NCI-H146 treated with DMSO at 0.1 percent for 48 hours (cell line): Measurements from ENCODE around the gene CCDC6.
"Not testable (repeated sequence)": the region's sequence is repeated elsewhere in the genome, so short reads cannot be mapped to it uniquely, and the experiment has no call there.

Experiments used
- DNase-seq: peaks from one replicate; lab custom pipeline; 2025; ENCODE audit not compliant: unreplicated experiment; lab: John Stamatoyannopoulos, UW

CCDC6 gene

GRCh38 chr10:59814878-59815277 is 91.5 kb downstream of the CCDC6 start:
- DNase-seq, result no peak

- no peak for DNase-seq
These were observed 93.7 kb downstream of the CCDC6 start for GRCh38 chr10:59812519-59813122.

- no peak for DNase-seq
These were observed 96.7 kb downstream of the CCDC6 start for GRCh38 chr10:59809644-59809974.

DNA sequence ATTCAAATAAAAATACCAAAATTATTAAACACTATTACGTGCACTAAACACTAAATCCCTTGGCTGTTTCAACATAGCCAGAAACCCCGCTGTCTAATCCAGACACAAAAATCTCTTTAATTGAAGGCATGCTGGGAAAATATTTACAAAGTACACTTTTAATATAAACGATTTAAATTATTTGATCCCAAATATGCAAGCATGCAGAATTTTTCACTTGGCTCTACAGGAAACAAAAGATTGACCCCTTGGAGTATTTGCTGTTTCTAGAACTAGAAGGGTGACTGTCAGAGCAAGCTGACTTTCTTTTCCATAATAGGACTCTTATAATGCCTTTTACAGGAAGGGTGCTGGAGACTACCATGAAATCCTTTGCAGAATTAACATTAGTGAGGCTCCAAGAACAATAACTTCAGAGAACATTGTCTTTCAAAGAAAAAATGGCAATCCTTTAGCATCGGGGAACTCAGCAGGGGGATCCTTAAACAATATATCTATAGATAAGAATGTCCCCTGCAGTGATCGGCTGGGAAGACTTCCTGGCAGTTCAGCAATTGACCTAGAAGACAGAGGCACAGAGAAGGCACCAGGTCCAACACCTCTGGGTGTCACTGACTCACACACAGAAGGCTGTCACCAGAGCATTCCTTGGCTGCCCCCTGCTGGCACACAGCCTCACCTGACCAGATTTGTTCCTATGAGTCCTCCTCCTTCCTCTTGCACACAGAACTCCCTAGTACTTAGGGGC is 97.3 kb downstream of the CCDC6 start:
- DNase-seq, result peak; percentile 43

- DNase-seq, result no peak
These were observed 98.4 kb downstream of the CCDC6 start for GRCh38 chr10:59807629-59808620.

DNA sequence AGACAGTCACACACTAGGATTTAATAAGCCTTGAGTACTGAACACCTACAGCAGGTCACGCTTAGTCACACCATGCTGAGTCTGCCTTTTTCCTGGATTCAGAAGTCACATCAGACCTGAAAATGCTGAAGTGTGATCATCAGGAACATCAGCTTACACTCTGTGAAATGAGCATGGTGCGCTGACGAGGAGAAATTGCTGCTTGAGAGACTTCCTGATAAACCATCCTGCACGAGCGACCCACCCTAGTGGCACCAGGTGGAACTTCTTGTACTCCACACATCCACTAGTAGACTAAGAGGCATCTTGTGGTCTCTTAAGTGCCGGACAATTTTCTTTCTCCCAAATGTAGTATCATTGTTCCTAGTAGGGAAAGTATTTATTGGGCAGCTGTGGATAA is 101.3 kb downstream of the CCDC6 start:
- no peak for DNase-seq

DNA sequence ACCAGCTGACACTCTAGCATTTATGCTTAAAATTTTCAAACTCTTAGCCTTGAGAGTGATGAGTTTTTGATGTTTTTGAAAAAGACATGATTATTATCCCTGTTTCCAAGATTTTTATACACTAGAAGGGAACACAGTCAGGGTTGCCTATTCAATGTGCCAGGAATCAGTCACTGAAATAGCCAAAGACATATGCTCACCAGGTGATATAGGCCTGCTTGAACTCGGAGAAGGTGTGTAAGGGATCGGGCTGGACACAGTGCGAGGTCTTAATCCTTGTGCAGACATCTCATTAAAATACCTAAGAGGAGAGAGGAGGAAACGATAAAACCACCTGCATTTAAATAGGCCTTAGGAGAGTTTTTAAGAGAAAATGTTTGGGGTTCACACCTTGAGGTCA is 102.1 kb downstream of the CCDC6 start:
- no peak for DNase-seq

DNA sequence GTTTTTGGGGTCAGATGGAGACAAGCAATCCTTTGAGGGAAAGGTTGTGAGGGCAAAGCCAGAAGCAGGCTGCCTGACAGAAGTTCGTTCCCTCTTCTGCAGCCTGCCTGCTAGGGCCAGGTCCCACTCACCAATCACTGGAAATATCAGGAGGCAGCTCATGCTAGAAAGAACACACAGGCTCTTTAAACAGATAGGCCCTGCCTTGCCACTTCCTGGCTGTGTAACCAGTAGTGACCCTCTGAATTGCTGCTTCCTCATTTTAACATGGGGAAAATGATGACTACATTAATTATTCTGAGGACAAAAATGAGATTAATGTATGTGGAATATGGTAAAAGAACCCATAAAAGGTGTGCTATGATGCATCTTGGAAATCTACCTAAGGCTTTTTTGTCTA is 102.6 kb downstream of the CCDC6 start:
- no peak for DNase-seq

DNA sequence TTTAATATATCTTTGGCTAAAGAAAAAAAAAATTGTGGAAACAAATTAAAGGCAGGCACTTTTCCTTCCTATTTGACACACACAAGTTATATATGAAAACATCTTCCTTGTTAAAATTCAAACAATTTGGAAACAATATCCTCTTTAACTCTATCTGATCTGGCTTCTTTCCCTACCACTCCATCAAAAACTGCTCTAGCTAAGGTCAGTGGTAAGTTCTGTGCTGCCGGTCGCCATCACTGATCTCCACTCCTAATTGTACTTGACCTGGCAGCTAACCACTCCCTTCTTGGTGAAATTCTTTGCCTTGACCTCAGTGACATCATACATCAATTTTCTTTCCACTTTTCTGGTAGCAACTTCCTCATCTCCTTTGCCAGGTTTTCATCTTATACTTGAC is 105.2 kb downstream of the CCDC6 start:
- no peak for DNase-seq

- DNase-seq, result no peak
These were observed 106.9 kb downstream of the CCDC6 start for GRCh38 chr10:59799421-59799820.

GRCh38 chr10:59793919-59794318 is 112.4 kb downstream of the CCDC6 start:
- DNase-seq, result no peak

GRCh38 chr10:59792812-59793211 is 113.5 kb downstream of the CCDC6 start:
- DNase-seq, result no peak

- no peak for DNase-seq
These were observed 114.8 kb downstream of the CCDC6 start for GRCh38 chr10:59791601-59792000.

- DNase-seq, result not testable (repeated sequence)
These were observed 116.3 kb downstream of the CCDC6 start for GRCh38 chr10:59790080-59790479.

GRCh38 chr10:59788914-59789313 is 117.4 kb downstream of the CCDC6 start:
- DNase-seq, result not testable (repeated sequence)

- DNase-seq, result not testable (repeated sequence)
These were observed 119.3 kb downstream of the CCDC6 start for GRCh38 chr10:59787032-59787431.

GRCh38 chr10:59785476-59785875 is 120.9 kb downstream of the CCDC6 start:
- DNase-seq, result not testable (repeated sequence)

DNA sequence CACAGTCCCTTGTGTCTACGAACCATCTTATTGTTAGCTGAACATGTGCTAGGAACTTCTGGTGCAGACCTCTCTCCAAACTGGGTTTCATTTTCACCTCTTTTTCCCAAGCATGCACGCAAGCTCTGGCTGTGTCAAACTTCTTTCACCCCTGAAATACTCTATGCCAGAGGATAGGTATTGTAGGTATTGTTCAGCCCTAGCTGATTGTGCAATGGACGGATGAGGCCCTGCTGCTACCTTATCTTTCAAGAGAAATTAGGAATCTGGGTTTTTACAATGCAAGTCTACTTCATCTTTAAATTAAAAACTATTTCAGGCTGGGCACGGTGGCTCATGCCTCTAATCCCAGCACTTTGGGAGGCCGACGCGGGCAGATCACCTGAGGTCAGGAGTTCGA is 124.8 kb downstream of the CCDC6 start:
- no peak for DNase-seq

- DNase-seq, result no peak
These were observed 126.4 kb downstream of the CCDC6 start for GRCh38 chr10:59779756-59780533.

GRCh38 chr10:59774451-59774850 is 131.9 kb downstream of the CCDC6 start:
- DNase-seq, result no peak

DNA sequence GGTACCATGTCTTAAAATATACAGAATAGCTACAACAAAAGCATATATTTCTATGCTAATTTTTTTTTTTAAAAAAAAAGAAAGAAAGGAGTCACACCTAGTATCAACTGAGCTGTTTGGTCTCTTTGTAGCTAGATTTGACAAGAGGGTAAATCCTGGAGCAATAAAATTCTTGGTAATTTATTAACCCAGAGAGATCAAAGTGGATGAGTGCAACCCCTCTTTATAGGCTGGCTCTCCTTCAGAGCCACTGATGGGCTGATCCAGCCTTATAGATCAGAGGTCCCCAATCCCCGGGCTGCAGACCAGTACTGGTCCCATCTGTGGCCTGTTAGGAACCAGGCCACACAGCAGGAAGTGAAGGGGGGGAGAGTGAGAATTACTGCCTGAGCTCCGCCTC is 133.3 kb downstream of the CCDC6 start:
- DNase-seq, result no peak
